ENCODE results near the gene LANCL1. TPM values are rescaled to one million over a fixed set of nuclear protein-coding genes. Genes with fewer than 3 reads are reported as not detected.
"Not testable (repeated sequence)": the region's sequence is repeated elsewhere in the genome, so short reads cannot be mapped to it uniquely, and the experiment has no call there.

The LANCL1 gene
- total RNA-seq, 1 experiment from 2014 or later: 34.1 TPM

DNA sequence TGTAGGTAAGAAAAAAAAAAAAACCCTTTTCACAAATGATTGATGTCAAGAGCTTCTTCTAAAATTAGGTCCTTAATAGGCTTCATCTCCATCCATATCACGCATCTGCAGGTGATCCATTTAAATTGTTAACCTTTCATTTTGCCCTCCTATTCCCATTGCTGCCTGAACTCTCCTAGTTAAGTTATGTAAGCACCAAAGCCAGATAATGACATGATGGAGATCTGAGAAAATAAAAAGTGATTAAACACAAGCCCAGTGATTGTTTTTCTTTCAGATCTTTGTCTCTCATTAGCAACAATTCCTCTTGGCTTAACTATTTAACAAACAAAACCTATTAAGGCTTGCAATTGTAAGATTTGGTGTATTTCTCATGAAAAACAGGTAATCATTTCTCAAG lies 20.0 kb downstream of the LANCL1 start:
- CTCF ChIA-PET: no interaction called here
- Mint-ChIP-seq H3K4me1 (ENCODE audit: insufficient read depth, unreplicated experiment) (no peaks in the 10 kb centered on the region), H3K9me3 (ENCODE audit: unreplicated experiment) (no peaks in the 10 kb centered on the region), H3K4me3 (ENCODE audit: unreplicated experiment) (no peak overlapping the region), H3K27ac (ENCODE audit: low read depth, unreplicated experiment) (no peak overlapping the region), H3K36me3 (ENCODE audit: insufficient read depth, unreplicated experiment) (peaks cover 71% of the 10 kb centered on the region), H3K27me3 (ENCODE audit: insufficient read depth, unreplicated experiment) (no peaks in the 10 kb centered on the region)
- intact Hi-C loops (cut with micrococcal nuclease): no loop called here
- TF ChIP-seq, protein P1, sequence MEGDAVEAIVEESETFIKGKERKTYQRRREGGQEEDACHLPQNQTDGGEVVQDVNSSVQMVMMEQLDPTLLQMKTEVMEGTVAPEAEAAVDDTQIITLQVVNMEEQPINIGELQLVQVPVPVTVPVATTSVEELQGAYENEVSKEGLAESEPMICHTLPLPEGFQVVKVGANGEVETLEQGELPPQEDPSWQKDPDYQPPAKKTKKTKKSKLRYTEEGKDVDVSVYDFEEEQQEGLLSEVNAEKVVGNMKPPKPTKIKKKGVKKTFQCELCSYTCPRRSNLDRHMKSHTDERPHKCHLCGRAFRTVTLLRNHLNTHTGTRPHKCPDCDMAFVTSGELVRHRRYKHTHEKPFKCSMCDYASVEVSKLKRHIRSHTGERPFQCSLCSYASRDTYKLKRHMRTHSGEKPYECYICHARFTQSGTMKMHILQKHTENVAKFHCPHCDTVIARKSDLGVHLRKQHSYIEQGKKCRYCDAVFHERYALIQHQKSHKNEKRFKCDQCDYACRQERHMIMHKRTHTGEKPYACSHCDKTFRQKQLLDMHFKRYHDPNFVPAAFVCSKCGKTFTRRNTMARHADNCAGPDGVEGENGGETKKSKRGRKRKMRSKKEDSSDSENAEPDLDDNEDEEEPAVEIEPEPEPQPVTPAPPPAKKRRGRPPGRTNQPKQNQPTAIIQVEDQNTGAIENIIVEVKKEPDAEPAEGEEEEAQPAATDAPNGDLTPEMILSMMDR (IDR thresholded peaks at IDR 0.05; ENCODE audit: unreplicated experiment): no peak
- DNase-seq (ENCODE audit: unreplicated experiment): no peak
- BruUV-seq (replicated peaks): no TSS peak
- POLR2A ChIA-PET: no interaction called here

DNA sequence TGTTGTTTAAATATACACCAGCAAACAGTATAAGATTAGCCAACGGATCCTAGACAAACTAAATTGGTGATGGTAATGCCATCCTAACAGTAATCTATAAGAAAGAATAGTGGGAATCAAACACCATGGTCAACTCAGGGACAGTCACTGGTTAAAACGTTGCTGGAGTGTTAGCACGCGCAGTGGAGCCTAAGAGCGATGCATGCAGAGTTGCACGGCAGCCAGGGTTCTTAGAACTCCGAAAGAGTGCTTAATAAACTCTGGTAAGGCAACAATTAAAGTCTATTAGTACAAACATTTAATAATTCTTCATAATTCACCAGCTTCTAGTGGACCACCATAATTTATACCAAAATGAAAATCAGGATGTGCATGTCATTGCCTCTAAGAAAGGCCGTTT lies 22.2 kb downstream of the LANCL1 start:
- DNase-seq (ENCODE audit: unreplicated experiment): no peak
- Mint-ChIP-seq H3K27me3 (ENCODE audit: insufficient read depth, unreplicated experiment) (no peaks in the 10 kb centered on the region), H3K9me3 (ENCODE audit: unreplicated experiment) (no peaks in the 10 kb centered on the region), H3K36me3 (ENCODE audit: insufficient read depth, unreplicated experiment) (peaks cover 56% of the 10 kb centered on the region), H3K4me1 (ENCODE audit: insufficient read depth, unreplicated experiment) (no peaks in the 10 kb centered on the region), H3K4me3 (ENCODE audit: unreplicated experiment) (no peak overlapping the region), H3K27ac (ENCODE audit: low read depth, unreplicated experiment) (no peak overlapping the region)
- intact Hi-C loops (cut with micrococcal nuclease): no loop called here
- TF ChIP-seq, protein P1 (IDR thresholded peaks at IDR 0.05; ENCODE audit: unreplicated experiment): no peak
- ChIA-PET CTCF (no interaction called here), POLR2A (no interaction called here)
- BruUV-seq (replicated peaks): no TSS peak

DNA sequence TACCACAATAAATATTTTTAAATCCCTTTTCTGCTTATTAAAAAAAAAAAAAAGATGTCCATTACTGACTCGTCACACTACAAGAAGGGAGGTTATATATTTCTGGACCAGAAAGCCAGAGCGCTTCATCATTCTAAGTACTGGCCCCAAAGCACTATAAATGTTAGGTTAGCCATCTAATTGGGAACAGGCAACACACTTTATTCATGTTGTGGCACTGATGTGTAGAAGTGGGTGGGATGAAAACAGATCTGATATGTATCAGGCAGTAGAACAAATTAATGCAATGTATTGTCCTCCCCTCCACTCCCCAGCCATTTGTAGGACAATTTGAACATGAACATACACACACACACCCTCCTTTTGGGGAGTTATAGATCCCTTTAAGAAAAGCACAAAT lies 24.4 kb downstream of the LANCL1 start:
- no TSS peak for BruUV-seq (replicated peaks)
- TF ChIP-seq, protein P1 (IDR thresholded peaks at IDR 0.05; ENCODE audit: unreplicated experiment): no peak
- no peaks in the 10 kb centered on the region for H3K4me1 Mint-ChIP-seq (ENCODE audit: insufficient read depth, unreplicated experiment)
- ChIA-PET POLR2A (no interaction called here), CTCF (no interaction called here)
- intact Hi-C loops (cut with micrococcal nuclease): no loop called here
- H3K27ac Mint-ChIP-seq (ENCODE audit: low read depth, unreplicated experiment): no peak overlapping the region
- H3K27me3 Mint-ChIP-seq (ENCODE audit: insufficient read depth, unreplicated experiment): no peaks in the 10 kb centered on the region
- no peak for DNase-seq (ENCODE audit: unreplicated experiment)
- H3K36me3 Mint-ChIP-seq (ENCODE audit: insufficient read depth, unreplicated experiment): peaks cover 51% of the 10 kb centered on the region
- H3K9me3 Mint-ChIP-seq (ENCODE audit: unreplicated experiment): peaks cover 13% of the 10 kb centered on the region
- no peak overlapping the region for H3K4me3 Mint-ChIP-seq (ENCODE audit: unreplicated experiment)

DNA sequence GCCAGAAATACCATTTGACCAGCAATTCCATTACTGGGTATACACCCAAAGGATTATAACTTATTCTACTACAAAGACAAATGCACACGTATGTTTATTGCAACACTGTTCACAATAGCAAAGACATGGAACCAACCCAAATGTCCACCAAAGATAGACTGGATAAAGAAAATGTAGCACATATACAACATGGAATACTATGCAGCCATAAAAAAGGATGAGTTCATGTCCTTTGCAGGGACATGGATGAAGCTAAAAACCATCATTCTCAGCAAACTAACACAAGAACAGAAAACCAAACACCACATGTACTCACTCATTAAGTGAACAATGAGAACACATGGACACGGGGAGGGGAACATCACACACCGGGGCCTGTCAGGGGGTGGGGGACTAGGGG lies 25.6 kb downstream of the LANCL1 start:
- BruUV-seq (replicated peaks); POLR2A ChIA-PET; H3K4me1 Mint-ChIP-seq (ENCODE audit: insufficient read depth, unreplicated experiment); CTCF ChIA-PET; H3K27ac Mint-ChIP-seq (ENCODE audit: low read depth, unreplicated experiment); intact Hi-C loops (cut with micrococcal nuclease); H3K4me3 Mint-ChIP-seq (ENCODE audit: unreplicated experiment); H3K27me3 Mint-ChIP-seq (ENCODE audit: insufficient read depth, unreplicated experiment); DNase-seq (ENCODE audit: unreplicated experiment): not testable (repeated sequence)
- Mint-ChIP-seq H3K36me3 (ENCODE audit: insufficient read depth, unreplicated experiment) (peaks cover 42% of the 10 kb centered on the region), H3K9me3 (ENCODE audit: unreplicated experiment) (peaks cover 20% of the 10 kb centered on the region)

DNA sequence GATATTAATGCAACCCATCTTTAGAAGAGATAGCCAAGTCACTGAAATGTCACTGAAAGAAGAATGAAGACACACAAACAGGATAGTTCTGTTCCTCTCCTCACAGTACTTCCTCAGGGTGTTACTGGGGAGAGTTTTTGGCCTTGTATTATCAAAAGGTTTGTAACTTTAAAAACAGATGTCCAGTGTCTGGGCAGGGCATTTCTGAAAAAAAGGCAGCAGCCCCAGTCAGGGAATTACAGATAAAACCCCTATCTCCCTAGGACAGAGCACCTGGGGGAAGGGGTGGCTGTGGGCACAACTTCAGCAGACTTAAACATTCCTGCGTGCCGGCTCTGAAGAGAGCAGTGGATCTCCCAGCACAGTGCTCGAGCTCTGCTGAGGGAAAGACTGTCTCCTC lies 30.8 kb downstream of the LANCL1 start:
- Mint-ChIP-seq H3K27me3 (ENCODE audit: insufficient read depth, unreplicated experiment) (no peaks in the 10 kb centered on the region), H3K27ac (ENCODE audit: low read depth, unreplicated experiment) (no peak overlapping the region), H3K4me1 (ENCODE audit: insufficient read depth, unreplicated experiment) (no peaks in the 10 kb centered on the region), H3K9me3 (ENCODE audit: unreplicated experiment) (peaks cover 20% of the 10 kb centered on the region), H3K4me3 (ENCODE audit: unreplicated experiment) (no peak overlapping the region), H3K36me3 (ENCODE audit: insufficient read depth, unreplicated experiment) (peaks cover 7% of the 10 kb centered on the region)
- POLR2A ChIA-PET: no interaction called here
- intact Hi-C loops (cut with micrococcal nuclease): no loop called here
- CTCF ChIA-PET: interaction anchor here (0.8 to 2.3 kb wide), 6 partner anchors 17 to 58 kb away, joined by 3 to 9 read pairs (median 5); no protein-coding TSS in a partner anchor
- no peak for DNase-seq (ENCODE audit: unreplicated experiment)
- no TSS peak for BruUV-seq (replicated peaks)
- TF ChIP-seq, protein P1 (IDR thresholded peaks at IDR 0.05; ENCODE audit: unreplicated experiment): no peak
